OCI-LY3 (cell line): ENCODE results near the gene DLX4.

Source experiments
- H2AFZ ChIP-seq: fragments of 200-600, 300-600 bp; shearing (Covaris generic); 2 replicates; pipeline ENCODE4 v1.6.0; 2014; ENCODE audit warnings: antibody characterized with exemption, low read depth, low read length
- H3K27ac ChIP-seq: fragments of 200-600, 300-600 bp; sonication (generic); 2 replicates; pipeline ENCODE4 v1.5.1; 2014; ENCODE audit warnings: mild to moderate bottlenecking, low read length, moderate library complexity, mixed read lengths
- H3K27me3 ChIP-seq: fragments of 200-600, 300-600 bp; sonication (generic); 2 replicates; pipeline ENCODE4 v1.6.1; 2014; ENCODE audit warnings: low read depth, low read length, mixed read lengths
- H3K36me3 ChIP-seq: fragments of 200-600, 300-600 bp; sonication (generic); replicated peaks from 2 replicates; pipeline ENCODE3; 2014; ENCODE audit warnings: low read depth, low read length, mixed read lengths
- H3K4me1 ChIP-seq: fragments of 300-600, 200-600 bp; sonication (generic); 2 replicates; pipeline ENCODE4 v1.6.1; 2014; ENCODE audit warnings: low read length, mixed read lengths
- H3K4me2 ChIP-seq: fragments of 200-600, 300-600 bp; sonication (generic); 2 replicates; pipeline ENCODE4 v1.6.1; 2014; ENCODE audit warnings: low read length, mixed read lengths
- H3K4me3 ChIP-seq: fragments of 300-600, 200-600 bp; sonication (generic); 2 replicates; pipeline ENCODE4 v1.5.1; 2014; ENCODE audit warnings: antibody characterized with exemption, mild to moderate bottlenecking, low read length, moderate library complexity
- H3K79me2 ChIP-seq: fragments of 300-600, 200-600 bp; shearing (Covaris generic); 2 replicates; pipeline ENCODE4 v1.6.1; 2014; ENCODE audit warnings: mild to moderate bottlenecking, low read length, mixed read lengths
- H3K9ac ChIP-seq: fragments of 300-600, 200-600 bp; shearing (Covaris generic); 2 replicates; pipeline ENCODE4 v1.6.0; 2014; ENCODE audit warnings: mild to moderate bottlenecking, low read length, moderate library complexity
- H3K9me3 ChIP-seq: fragments of 200-600, 300-600 bp; shearing (Covaris generic); 2 replicates; pipeline ENCODE4 v1.6.1; 2014; ENCODE audit warnings: low read length, mixed read lengths; ENCODE audit not compliant: insufficient read depth
- H4K20me1 ChIP-seq: fragments of 200-600, 300-600 bp; sonication (generic); 2 replicates; pipeline ENCODE4 v1.6.1; 2016; ENCODE audit warnings: low read length, mixed read lengths; ENCODE audit not compliant: insufficient read depth
- EZH2phosphoT487 ChIP-seq: fragments of 200-600 bp; shearing (Covaris generic); IDR thresholded peaks from 2 replicates; pipeline ENCODE4 v1.6.1; 2018; ENCODE audit warnings: antibody characterized with exemption, mixed run types, low read depth
- TF ChIP-seq, protein P1 (sequence below): fragments of 200-600, 300-600 bp; sonication (generic); IDR thresholded peaks from 2 replicates; pipeline ENCODE4 v1.5.1; 2014; ENCODE audit warnings: antibody characterized with exemption, low read length, low read depth

The DLX4 gene

DNA sequence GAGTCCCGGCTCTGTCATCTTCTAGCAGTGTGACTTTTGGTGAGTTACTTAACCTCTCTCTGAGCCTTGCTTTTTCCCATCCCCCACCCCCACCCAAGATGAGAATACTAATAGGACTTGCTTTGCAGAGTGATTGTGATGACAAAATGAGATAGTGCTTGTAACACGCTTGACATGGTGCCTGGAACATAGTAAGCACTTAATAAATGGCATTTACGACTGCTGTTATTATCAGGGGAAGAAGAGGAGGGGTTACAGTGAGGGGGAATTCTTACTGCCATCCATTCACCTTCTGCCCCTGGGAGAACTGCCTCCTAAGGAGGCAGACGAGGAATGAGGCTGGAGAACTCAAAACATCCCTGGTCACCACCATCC lies 7.8 kb downstream of the DLX4 start:
- H3K4me3 ChIP-seq, result no peak overlapping the region
- no peaks in the 10 kb centered on the region for H3K79me2 ChIP-seq
- peaks cover 11% of the 10 kb centered on the region for H3K27me3 ChIP-seq
- H2AFZ ChIP-seq, result no peak overlapping the region
- no peaks in the 10 kb centered on the region for H3K9me3 ChIP-seq
- no peaks in the 10 kb centered on the region for H4K20me1 ChIP-seq
- no peak overlapping the region for H3K27ac ChIP-seq
- no peaks in the 10 kb centered on the region for H3K4me1 ChIP-seq
- TF ChIP-seq, protein P1, sequence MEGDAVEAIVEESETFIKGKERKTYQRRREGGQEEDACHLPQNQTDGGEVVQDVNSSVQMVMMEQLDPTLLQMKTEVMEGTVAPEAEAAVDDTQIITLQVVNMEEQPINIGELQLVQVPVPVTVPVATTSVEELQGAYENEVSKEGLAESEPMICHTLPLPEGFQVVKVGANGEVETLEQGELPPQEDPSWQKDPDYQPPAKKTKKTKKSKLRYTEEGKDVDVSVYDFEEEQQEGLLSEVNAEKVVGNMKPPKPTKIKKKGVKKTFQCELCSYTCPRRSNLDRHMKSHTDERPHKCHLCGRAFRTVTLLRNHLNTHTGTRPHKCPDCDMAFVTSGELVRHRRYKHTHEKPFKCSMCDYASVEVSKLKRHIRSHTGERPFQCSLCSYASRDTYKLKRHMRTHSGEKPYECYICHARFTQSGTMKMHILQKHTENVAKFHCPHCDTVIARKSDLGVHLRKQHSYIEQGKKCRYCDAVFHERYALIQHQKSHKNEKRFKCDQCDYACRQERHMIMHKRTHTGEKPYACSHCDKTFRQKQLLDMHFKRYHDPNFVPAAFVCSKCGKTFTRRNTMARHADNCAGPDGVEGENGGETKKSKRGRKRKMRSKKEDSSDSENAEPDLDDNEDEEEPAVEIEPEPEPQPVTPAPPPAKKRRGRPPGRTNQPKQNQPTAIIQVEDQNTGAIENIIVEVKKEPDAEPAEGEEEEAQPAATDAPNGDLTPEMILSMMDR, result no peak
- TF ChIP-seq EZH2phosphoT487, result no peak
- no peaks in the 10 kb centered on the region for H3K36me3 ChIP-seq
- H3K4me2 ChIP-seq, result no peak overlapping the region
- H3K9ac ChIP-seq, result no peak overlapping the region

DNA sequence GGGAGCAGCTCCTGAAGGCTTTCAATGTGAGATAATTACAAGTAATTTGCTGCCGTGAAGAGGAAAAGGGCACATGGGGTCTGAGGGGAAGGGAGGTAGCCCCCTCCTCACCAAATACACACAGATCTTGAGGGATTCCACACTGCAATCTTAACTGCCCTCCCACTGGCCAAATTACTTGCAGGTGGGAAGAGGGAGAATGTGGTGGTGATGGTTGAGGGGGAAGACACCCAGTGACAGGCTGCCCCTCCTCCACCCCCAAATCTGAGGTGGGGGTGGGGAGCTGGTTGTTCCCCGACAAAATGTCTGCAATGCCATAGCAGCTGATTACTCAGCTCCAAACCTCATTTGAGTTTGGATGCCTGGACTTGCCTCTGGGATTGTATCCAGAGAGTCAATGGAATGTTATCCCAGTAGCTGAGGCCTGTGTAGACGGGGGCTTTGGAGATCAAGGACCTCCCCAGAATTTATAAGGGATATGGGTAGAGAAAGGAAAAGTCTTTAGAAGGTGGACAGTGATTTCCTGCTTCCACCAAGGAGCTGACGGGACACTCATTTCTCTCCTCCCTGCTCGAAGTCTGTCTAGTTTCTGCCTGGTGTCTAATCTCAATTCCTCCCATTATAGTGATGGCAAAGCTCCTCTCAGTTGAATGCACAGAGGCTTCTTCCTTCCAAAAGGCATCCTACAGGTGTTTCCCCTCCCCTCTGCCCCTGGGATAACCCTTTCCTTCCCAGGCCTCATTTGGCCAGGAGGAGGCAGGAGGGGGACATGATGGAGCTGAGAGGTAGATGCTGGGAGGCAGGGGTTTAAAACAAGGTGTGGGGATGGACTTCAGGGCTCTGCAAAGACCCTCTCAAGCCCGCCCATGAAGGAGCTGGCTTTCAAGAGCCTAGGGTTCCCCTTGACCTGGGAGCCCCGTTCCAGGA lies 8.7 kb downstream of the DLX4 start:
- no peaks in the 10 kb centered on the region for H3K79me2 ChIP-seq
- H2AFZ ChIP-seq, result no peak overlapping the region
- no peak overlapping the region for H3K9ac ChIP-seq
- H3K4me1 ChIP-seq, result no peaks in the 10 kb centered on the region
- TF ChIP-seq, protein P1, result no peak
- TF ChIP-seq EZH2phosphoT487, result no peak
- H4K20me1 ChIP-seq, result no peaks in the 10 kb centered on the region
- no peaks in the 10 kb centered on the region for H3K9me3 ChIP-seq
- H3K27ac ChIP-seq, result no peak overlapping the region
- peaks cover 11% of the 10 kb centered on the region for H3K27me3 ChIP-seq
- no peak overlapping the region for H3K4me2 ChIP-seq
- H3K36me3 ChIP-seq, result no peaks in the 10 kb centered on the region
- no peak overlapping the region for H3K4me3 ChIP-seq

DNA sequence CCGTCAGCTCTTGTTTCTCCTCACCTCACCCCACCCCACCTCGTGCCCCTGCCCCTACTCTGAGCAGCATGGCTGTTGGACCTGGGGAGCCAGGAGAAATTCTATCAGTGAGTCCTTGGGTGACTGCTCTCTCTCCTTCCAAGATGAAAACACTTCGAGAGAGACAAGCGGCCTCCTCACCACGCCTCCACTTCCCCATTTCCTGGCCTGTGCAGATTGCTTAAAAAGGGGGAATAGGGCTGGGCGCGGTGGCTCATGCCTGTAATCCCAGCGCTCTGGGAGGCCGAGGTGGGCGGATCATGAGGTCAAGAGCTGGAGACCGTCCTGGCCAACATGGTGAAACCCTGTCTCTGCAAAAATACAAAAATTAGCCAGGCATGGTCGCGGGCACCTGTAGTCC lies 9.5 kb downstream of the DLX4 start:
- H3K9me3 ChIP-seq, result no peaks in the 10 kb centered on the region
- H3K27me3 ChIP-seq, result peaks cover 11% of the 10 kb centered on the region
- no peak overlapping the region for H3K9ac ChIP-seq
- no peak overlapping the region for H3K4me3 ChIP-seq
- H4K20me1 ChIP-seq, result no peaks in the 10 kb centered on the region
- no peaks in the 10 kb centered on the region for H3K79me2 ChIP-seq
- no peaks in the 10 kb centered on the region for H3K4me1 ChIP-seq
- H3K36me3 ChIP-seq, result no peaks in the 10 kb centered on the region
- no peak overlapping the region for H3K4me2 ChIP-seq
- no peak for TF ChIP-seq EZH2phosphoT487
- TF ChIP-seq, protein P1, result no peak
- no peak overlapping the region for H2AFZ ChIP-seq
- no peak overlapping the region for H3K27ac ChIP-seq

DNA sequence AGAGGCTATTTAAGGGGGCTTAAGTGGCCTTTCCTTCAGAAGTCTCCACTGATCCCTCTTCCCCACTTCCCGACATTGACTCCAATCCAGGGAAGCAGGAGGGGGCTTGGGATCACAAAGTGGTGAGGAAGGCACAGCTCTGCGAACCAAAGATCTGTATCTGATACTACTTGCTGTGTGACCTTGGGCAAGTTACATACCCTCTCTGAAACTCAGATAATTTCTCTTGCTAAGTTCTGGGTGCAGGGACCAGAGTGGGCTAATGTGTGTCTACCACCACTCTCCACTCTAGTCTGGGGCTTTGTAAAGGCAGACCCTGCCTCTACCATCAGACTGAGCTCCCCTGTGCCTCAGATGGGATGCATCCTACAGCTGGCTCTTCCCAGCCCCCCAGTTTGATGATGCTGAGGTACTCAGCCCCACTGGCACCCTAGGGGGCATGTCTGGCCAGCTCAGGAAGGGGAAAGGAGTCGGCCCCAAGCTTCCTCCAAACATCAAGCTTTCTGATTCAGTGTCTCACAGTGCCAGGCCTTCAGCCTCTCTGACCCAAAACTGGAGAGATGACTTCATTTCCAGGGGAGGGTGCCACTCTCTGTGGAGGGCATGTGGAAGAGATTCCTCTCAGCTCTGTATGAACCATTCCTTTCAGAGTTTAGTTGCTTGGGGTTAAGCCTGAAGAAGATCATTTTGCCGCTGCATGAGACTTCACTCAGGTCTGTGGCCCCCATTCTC lies 10.9 kb downstream of the DLX4 start:
- no peak overlapping the region for H3K4me2 ChIP-seq
- H2AFZ ChIP-seq, result no peak overlapping the region
- H3K79me2 ChIP-seq, result no peaks in the 10 kb centered on the region
- H3K36me3 ChIP-seq, result no peaks in the 10 kb centered on the region
- peaks cover 11% of the 10 kb centered on the region for H3K27me3 ChIP-seq
- no peak for TF ChIP-seq EZH2phosphoT487
- TF ChIP-seq, protein P1, result no peak
- H3K9ac ChIP-seq, result no peak overlapping the region
- H3K4me3 ChIP-seq, result no peak overlapping the region
- no peaks in the 10 kb centered on the region for H4K20me1 ChIP-seq
- H3K27ac ChIP-seq, result no peak overlapping the region
- no peaks in the 10 kb centered on the region for H3K4me1 ChIP-seq
- no peaks in the 10 kb centered on the region for H3K9me3 ChIP-seq
